GM23338 (cell line): ENCODE results near the gene SLC9A9. TPM values are rescaled to one million over a fixed set of nuclear protein-coding genes. Genes with fewer than 3 reads are reported as not detected.
A peak's percentile ranks its signal among the peaks of the same experiment; 100 is the strongest.

ENCODE experiments used
- ATAC-seq: fragments of 200-7000 bp; cut with Tn5 transposase; 3 replicates; pipeline ENCODE4 v1.9.1; 2020
- DNase-seq: peaks from one replicate; pipeline ENCODE4 v3.0.0-alpha.2; 2015; ENCODE audit warnings: low spot score
- H2AFZ ChIP-seq: fragments of 200-600 bp; sonication (generic); 2 replicates; pipeline ENCODE4 v1.8.0; 2016; ENCODE audit warnings: antibody characterized with exemption, mild to moderate bottlenecking, moderate library complexity
- H3F3A ChIP-seq: fragments of 200-600 bp; sonication (generic); replicated peaks from 2 replicates; pipeline ENCODE4 v1.8.0; 2017; ENCODE audit warnings: antibody characterized with exemption, mixed run types, low read depth
- H3K27ac ChIP-seq: fragments of 200-600 bp; sonication (generic); 2 replicates; pipeline ENCODE4 v1.6.1; 2016; ENCODE audit warnings: low read depth
- H3K27me3 ChIP-seq: fragments of 200-600 bp; sonication (generic); 2 replicates; pipeline ENCODE4 v1.8.0; 2016; ENCODE audit warnings: mild to moderate bottlenecking, mixed run types, moderate library complexity; ENCODE audit not compliant: insufficient read depth
- H3K36me3 ChIP-seq: fragments of 200-600 bp; sonication (generic); 2 replicates; pipeline ENCODE4 v1.8.0; 2016; ENCODE audit warnings: mild to moderate bottlenecking; ENCODE audit not compliant: insufficient read depth
- H3K4me1 ChIP-seq: fragments of 200-600 bp; sonication (generic); 2 replicates; pipeline ENCODE4 v1.8.0; 2016; ENCODE audit warnings: mild to moderate bottlenecking, moderate library complexity; ENCODE audit not compliant: insufficient read depth
- H3K4me2 ChIP-seq: fragments of 200-600 bp; sonication (generic); 2 replicates; pipeline ENCODE4 v1.7.1; 2017; ENCODE audit warnings: mixed run types
- H3K4me3 ChIP-seq: fragments of 200-600 bp; sonication (generic); 2 replicates; pipeline ENCODE4 v1.6.1; 2016; ENCODE audit warnings: mixed run types
- H3K79me2 ChIP-seq: fragments of 200-600 bp; sonication (generic); replicated peaks from 2 replicates; pipeline ENCODE4 v1.8.0; 2017; ENCODE audit warnings: mild to moderate bottlenecking; ENCODE audit not compliant: insufficient read depth
- H3K9me2 ChIP-seq: fragments of 200-600 bp; sonication (generic); 2 replicates; pipeline ENCODE4 v1.8.0; 2017; ENCODE audit not compliant: insufficient read depth
- H4K20me1 ChIP-seq: fragments of 200-600 bp; sonication (generic); replicated peaks from 2 replicates; pipeline ENCODE4 v1.8.0; 2017; ENCODE audit warnings: mild to moderate bottlenecking; ENCODE audit not compliant: insufficient read depth
- H3K27ac Mint-ChIP-seq: 2 replicates; pipeline ENCODE4 v1.8.0; 2020; ENCODE audit warnings: inconsistent platforms, mild to moderate bottlenecking, moderate library complexity, mixed read lengths
- H3K27me3 Mint-ChIP-seq: 3 replicates; pipeline ENCODE4 v1.8.0; 2022; ENCODE audit warnings: low read depth, mild to moderate bottlenecking, moderate library complexity, mixed read lengths, inconsistent platforms; ENCODE audit not compliant: insufficient read depth, poor library complexity
- H3K36me3 Mint-ChIP-seq: 3 replicates; pipeline ENCODE4 v1.8.0; 2021; ENCODE audit warnings: low read depth, mild to moderate bottlenecking, inconsistent platforms, moderate library complexity, mixed read lengths
- H3K4me1 Mint-ChIP-seq: 3 replicates; pipeline ENCODE4 v1.8.0; 2020; ENCODE audit warnings: mild to moderate bottlenecking, inconsistent platforms, mixed read lengths
- H3K4me3 Mint-ChIP-seq: 3 replicates; pipeline ENCODE4 v1.8.0; 2021; ENCODE audit warnings: moderate library complexity, mild to moderate bottlenecking, inconsistent platforms, mixed read lengths
- H3K9me3 Mint-ChIP-seq: 3 replicates; pipeline ENCODE4 v1.8.0; 2020; ENCODE audit warnings: moderate library complexity, mild to moderate bottlenecking, inconsistent platforms, mixed read lengths
- CREB1 ChIP-seq: fragments of 250-450 bp; sonication (Bioruptor Pico); IDR thresholded peaks from 2 replicates; pipeline ENCODE4 v1.5.0; 2020; ENCODE audit warnings: low read depth, mild to moderate bottlenecking, moderate library complexity
- CTCF ChIP-seq, 2 experiments: fragments of 200-600 bp in 1 of 2; sonication (generic) in 1 of 2; conservative IDR thresholded peaks; 2 replicates each; pipeline versions ENCODE4 v1.5.1 to v1.6.1; 2016 to 2017; ENCODE audit warnings: antibody characterized with exemption in 2 of 2, low read depth in 2 of 2, mild to moderate bottlenecking in 2 of 2, moderate library complexity in 1 of 2
- ETS1 ChIP-seq: IDR thresholded peaks from 2 replicates; pipeline ENCODE4 v1.6.1; 2016; ENCODE audit warnings: antibody characterized with exemption
- EZH2 ChIP-seq: fragments of 200-600 bp; sonication (generic); IDR thresholded peaks from one replicate; pipeline ENCODE4 v1.8.0; 2017; ENCODE audit warnings: antibody characterized with exemption, mild to moderate bottlenecking, low read depth; ENCODE audit not compliant: unreplicated experiment
- EZH2phosphoT487 ChIP-seq: fragments of 200-600 bp; sonication (generic); IDR thresholded peaks from one replicate; pipeline ENCODE4 v1.8.1; 2018; ENCODE audit warnings: antibody characterized with exemption; ENCODE audit not compliant: unreplicated experiment
- JUNB ChIP-seq: IDR thresholded peaks from one replicate; pipeline ENCODE4 v1.6.1; 2016; ENCODE audit warnings: antibody characterized with exemption; ENCODE audit not compliant: unreplicated experiment
- NANOG ChIP-seq: IDR thresholded peaks from 2 replicates; pipeline ENCODE4 v1.6.1; 2016; ENCODE audit warnings: antibody characterized with exemption, borderline replicate concordance
- POLR2AphosphoS5 ChIP-seq: IDR thresholded peaks from 2 replicates; pipeline ENCODE4 v1.6.1; 2016; ENCODE audit warnings: antibody characterized with exemption, low read depth
- REST ChIP-seq: IDR thresholded peaks from one replicate; pipeline ENCODE4 v1.6.1; 2018; ENCODE audit warnings: antibody characterized with exemption; ENCODE audit not compliant: unreplicated experiment
- STAT1 ChIP-seq: IDR thresholded peaks from one replicate; pipeline ENCODE4 v1.6.1; 2016; ENCODE audit warnings: antibody characterized with exemption; ENCODE audit not compliant: unreplicated experiment
- ZNF114 ChIP-seq: fragments of 250-450 bp; sonication (Bioruptor Pico); IDR thresholded peaks from 2 replicates; pipeline ENCODE4 v1.5.0; 2020; ENCODE audit warnings: mild to moderate bottlenecking, moderate library complexity
- ZNF331 ChIP-seq: fragments of 250-450 bp; sonication (Bioruptor Pico); IDR thresholded peaks from 2 replicates; pipeline ENCODE4 v1.5.0; 2020; ENCODE audit warnings: low read depth, mild to moderate bottlenecking, moderate library complexity
- ZNF462 ChIP-seq: fragments of 250-450 bp; sonication (Bioruptor Pico); IDR thresholded peaks from 2 replicates; pipeline ENCODE4 v1.5.0; 2020; ENCODE audit warnings: mild to moderate bottlenecking, moderate library complexity
- polyA plus RNA-seq: library from polyadenylated mRNA; unstranded; fragments of >200 nt; fragmentation: Nextera tagmentation; extraction: Ambion mirVana; gene quantifications from 2 replicates; pipeline ENCODE4 v1.2.1, GENCODE V29; 2016
- total RNA-seq: library from RNA; depleted of rRNA; stranded (reverse); fragments of >200 nt; shearing (Covaris generic); gene quantifications from 2 replicates; pipeline ENCODE4 v1.2.3, GENCODE V29; 2014

The SLC9A9 gene
- total and polyA plus RNA-seq, 2 experiments from 2014 or later, result 1.3 to 1.6 TPM

- Histone ChIP-seq H3K27me3 (no peaks in the 10 kb centered on the region), H3K36me3 (no peaks in the 10 kb centered on the region), H3K4me2 (no peak overlapping the region), H3K79me2 (no peaks in the 10 kb centered on the region), H3K4me3 (no peak overlapping the region), H4K20me1 (no peaks in the 10 kb centered on the region), H3K4me1 (peaks cover 13% of the 10 kb centered on the region), H3F3A (no peaks in the 10 kb centered on the region), H3K27ac (no peak overlapping the region), H3K9me2 (no peaks in the 10 kb centered on the region), H2AFZ (peak overlapping the region; percentile 81; the same call in 1 of the 2 replicates)
- H3K27me3 Mint-ChIP-seq, result peaks cover 2% of the 10 kb centered on the region
- DNase-seq (no peak), ATAC-seq (no peak)
- H3K4me3 Mint-ChIP-seq, result no peak overlapping the region
- no peaks in the 10 kb centered on the region for H3K36me3 Mint-ChIP-seq
- no peak overlapping the region for H3K27ac Mint-ChIP-seq
- H3K4me1 Mint-ChIP-seq, result peaks cover 13% of the 10 kb centered on the region
- TF ChIP-seq EZH2 (no peak), JUNB (no peak), ZNF331 (CRISPR knock-in tag) (no peak), EZH2phosphoT487 (no peak), ETS1 (no peak), CREB1 (CRISPR knock-in tag) (no peak), STAT1 (no peak), NANOG (no peak), POLR2AphosphoS5 (no peak), REST (no peak), CTCF (conservative IDR thresholded peaks at IDR 0.05; ENCODE audit: low read depth in 2 of 2) (no peak), ZNF462 (CRISPR knock-in tag) (no peak), ZNF114 (CRISPR knock-in tag) (no peak)
- no peaks in the 10 kb centered on the region for H3K9me3 Mint-ChIP-seq
Measured at GRCh38 chr3:143218166-143218835, 630.0 kb downstream of the SLC9A9 start.
